Kidney epithelial cell (primary cell): Measurements from ENCODE around the gene PLIN4. TPM values are rescaled to one million over a fixed set of nuclear protein-coding genes. Genes with fewer than 3 reads are reported as not detected.

ENCODE experiments used
- DNase-seq: peaks from one replicate; pipeline ENCODE4 v3.0.0-alpha.2; 2010; ENCODE audit warnings: low read depth
- H3K27me3 ChIP-seq: 2 replicates; pipeline ENCODE4 v1.6.0; 2011; ENCODE audit warnings: low read length; ENCODE audit not compliant: control insufficient read depth, insufficient read depth
- H3K36me3 ChIP-seq: 2 replicates; pipeline ENCODE4 v1.5.1; 2011; ENCODE audit warnings: low read length; ENCODE audit not compliant: control insufficient read depth, insufficient read depth
- H3K4me3 ChIP-seq: 2 replicates; pipeline ENCODE4 v1.5.1; 2011; ENCODE audit warnings: low read depth, mild to moderate bottlenecking, control low read depth, low read length
- total RNA-seq: library from RNA; depleted of rRNA; stranded (reverse); fragments of >200 nt; gene quantifications from 2 replicates; pipeline ENCODE4 v1.2.3, GENCODE V29; 2015
- TF ChIP-seq, protein P1 (sequence below): IDR thresholded peaks from 2 replicates; pipeline ENCODE4 v1.5.1; 2011; ENCODE audit warnings: mild to moderate bottlenecking, moderate library complexity, low read length, control low read depth, inconsistent platforms; ENCODE audit not compliant: insufficient read depth, poor library complexity, severe bottlenecking

PLIN4 gene
- total RNA-seq, 1 donor from 2014 or later, result 0.04 TPM

DNA sequence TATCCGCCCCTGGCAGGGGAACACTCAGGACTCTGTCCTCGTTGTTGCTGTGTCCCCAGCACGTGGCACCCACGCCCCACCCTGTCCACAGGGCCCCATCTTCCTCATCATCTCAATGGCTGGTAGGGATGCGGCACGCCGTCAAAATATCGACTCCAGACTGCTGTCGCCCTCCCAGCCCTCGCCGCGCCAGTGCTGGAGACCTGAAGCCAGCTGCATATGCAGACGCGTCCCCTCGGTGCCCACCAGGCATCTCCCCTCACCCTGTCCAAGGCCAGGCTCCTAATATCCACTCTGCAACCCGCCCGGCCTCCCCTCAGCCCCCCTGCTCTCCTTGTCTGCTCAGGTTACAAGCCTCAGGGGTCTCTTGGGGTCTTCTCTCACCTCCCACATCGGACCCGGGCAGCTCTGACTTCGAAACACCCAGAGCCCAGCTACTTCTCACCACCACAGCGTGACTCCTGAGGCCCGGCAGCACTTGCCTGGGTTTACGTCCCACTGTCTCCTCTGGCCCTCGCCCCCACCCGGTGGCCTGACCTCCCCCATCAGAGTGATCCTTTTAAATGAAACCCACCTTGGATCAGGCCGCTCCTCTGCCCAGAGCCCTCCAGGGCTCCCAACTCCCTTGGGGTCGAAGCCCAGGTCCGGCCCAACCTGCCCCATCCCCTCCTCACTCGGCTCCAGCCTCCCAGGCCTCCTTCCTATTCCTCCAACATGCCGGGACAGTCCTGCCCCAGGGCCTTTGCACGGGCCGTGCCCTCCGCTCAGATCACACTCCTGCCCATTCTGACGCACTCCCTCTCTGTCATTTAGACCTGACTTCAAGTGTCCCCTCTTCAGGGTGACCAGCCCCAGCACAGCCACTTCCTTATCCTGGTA is 12.5 kb downstream of the PLIN4 start:
- TF ChIP-seq, protein P1, sequence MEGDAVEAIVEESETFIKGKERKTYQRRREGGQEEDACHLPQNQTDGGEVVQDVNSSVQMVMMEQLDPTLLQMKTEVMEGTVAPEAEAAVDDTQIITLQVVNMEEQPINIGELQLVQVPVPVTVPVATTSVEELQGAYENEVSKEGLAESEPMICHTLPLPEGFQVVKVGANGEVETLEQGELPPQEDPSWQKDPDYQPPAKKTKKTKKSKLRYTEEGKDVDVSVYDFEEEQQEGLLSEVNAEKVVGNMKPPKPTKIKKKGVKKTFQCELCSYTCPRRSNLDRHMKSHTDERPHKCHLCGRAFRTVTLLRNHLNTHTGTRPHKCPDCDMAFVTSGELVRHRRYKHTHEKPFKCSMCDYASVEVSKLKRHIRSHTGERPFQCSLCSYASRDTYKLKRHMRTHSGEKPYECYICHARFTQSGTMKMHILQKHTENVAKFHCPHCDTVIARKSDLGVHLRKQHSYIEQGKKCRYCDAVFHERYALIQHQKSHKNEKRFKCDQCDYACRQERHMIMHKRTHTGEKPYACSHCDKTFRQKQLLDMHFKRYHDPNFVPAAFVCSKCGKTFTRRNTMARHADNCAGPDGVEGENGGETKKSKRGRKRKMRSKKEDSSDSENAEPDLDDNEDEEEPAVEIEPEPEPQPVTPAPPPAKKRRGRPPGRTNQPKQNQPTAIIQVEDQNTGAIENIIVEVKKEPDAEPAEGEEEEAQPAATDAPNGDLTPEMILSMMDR, result no peak
- DNase-seq, result no peak
- Histone ChIP-seq H3K27me3 (no peaks in the 10 kb centered on the region), H3K36me3 (peaks cover 1% of the 10 kb centered on the region), H3K4me3 (no peak overlapping the region)

DNA sequence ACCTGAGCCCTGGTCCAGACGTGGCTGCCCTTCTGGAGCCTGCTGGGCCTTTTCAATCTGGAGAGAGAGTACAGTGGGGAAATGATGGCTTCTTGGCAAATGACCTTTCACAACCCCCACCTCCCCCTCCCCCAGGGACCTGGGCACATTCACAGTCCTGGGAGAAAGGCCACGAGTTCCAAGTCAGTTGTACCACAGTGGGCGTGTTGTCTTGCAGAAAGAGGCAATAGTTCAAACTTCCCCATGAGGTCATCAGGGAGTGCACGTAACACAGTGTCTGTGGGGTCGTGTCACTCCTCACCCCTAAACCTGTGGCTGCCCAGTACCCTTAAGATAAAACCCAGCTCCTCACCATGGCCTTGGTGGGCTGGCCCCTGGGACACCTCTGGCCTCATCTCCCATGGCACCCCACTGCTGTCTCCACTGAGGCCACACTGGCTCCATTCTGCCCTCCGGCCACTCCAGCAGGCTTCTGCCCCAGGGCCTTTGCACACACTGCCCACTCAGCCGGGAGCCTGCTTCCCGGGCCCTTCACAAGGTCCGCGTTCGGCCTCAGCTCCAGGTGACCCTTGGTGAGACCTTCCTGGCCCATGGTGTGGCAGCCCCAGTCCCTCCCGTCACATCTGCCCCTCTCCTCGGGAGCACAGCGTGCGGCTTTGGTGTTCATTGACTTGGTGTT is 13.3 kb downstream of the PLIN4 start:
- TF ChIP-seq, protein P1, result no peak
- no peak overlapping the region for H3K4me3 ChIP-seq

GRCh38 chr19:4504297-4504701 is 14.0 kb downstream of the PLIN4 start:
- no peak for DNase-seq
- Histone ChIP-seq H3K4me3 (no peak overlapping the region), H3K27me3 (no peaks in the 10 kb centered on the region), H3K36me3 (peaks cover 1% of the 10 kb centered on the region)
- TF ChIP-seq, protein P1, result no peak

More for the DNA sequence above, 13.3 kb downstream of the PLIN4 start:
- no peak for DNase-seq
- Histone ChIP-seq H3K36me3 (peaks cover 1% of the 10 kb centered on the region), H3K27me3 (no peaks in the 10 kb centered on the region)

GRCh38 chr19:4503825-4504170 is 14.5 kb downstream of the PLIN4 start:
- no peak for DNase-seq
- TF ChIP-seq, protein P1, result no peak
- Histone ChIP-seq H3K27me3 (no peaks in the 10 kb centered on the region), H3K36me3 (peaks cover 1% of the 10 kb centered on the region), H3K4me3 (no peak overlapping the region)

- Histone ChIP-seq H3K36me3 (peaks cover 1% of the 10 kb centered on the region), H3K4me3 (no peak overlapping the region), H3K27me3 (no peaks in the 10 kb centered on the region)
- no peak for DNase-seq
- TF ChIP-seq, protein P1, result no peak
Observed at GRCh38 chr19:4503132-4503824, 15.0 kb downstream of the PLIN4 start.
